ENCODE measurements around the gene TRAPPC5.

The TRAPPC5 gene

DNA sequence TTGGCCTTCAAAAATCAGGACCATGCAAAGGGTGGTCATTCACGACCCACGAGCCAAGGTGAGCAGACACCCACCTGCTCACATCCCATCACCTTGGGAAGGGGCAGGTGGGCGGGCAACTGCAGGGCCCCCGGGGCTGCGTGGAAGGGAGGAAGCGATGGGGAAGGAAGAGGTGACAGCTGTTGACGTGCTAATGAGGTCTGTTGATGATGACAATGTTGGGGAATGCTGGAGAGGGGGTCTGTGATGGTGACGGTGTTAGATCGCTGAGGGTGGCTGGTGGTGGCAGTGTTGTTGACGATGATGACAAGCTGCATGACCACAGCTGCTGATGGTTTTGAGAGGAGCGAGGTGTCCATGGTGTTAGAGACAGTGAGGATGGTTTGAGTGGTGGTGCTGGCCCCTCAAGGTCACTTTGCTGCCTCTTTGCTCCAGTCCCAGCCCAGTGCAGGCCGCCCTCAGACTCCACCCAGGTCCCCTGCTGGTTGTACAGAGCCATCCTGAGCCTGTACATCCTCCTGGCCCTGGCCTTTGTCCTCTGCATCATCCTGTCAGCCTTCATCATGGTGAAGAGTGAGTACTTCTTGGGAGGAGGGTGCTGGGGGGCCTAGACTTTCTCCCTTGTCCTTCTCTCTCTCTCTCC, 2.8 kb upstream of the TRAPPC5 start:
- no peak for DNase-seq

GRCh38 chr19:7678971-7679751, 1.5 kb upstream of the TRAPPC5 start:
- peak; percentile 73 for DNase-seq

DNA sequence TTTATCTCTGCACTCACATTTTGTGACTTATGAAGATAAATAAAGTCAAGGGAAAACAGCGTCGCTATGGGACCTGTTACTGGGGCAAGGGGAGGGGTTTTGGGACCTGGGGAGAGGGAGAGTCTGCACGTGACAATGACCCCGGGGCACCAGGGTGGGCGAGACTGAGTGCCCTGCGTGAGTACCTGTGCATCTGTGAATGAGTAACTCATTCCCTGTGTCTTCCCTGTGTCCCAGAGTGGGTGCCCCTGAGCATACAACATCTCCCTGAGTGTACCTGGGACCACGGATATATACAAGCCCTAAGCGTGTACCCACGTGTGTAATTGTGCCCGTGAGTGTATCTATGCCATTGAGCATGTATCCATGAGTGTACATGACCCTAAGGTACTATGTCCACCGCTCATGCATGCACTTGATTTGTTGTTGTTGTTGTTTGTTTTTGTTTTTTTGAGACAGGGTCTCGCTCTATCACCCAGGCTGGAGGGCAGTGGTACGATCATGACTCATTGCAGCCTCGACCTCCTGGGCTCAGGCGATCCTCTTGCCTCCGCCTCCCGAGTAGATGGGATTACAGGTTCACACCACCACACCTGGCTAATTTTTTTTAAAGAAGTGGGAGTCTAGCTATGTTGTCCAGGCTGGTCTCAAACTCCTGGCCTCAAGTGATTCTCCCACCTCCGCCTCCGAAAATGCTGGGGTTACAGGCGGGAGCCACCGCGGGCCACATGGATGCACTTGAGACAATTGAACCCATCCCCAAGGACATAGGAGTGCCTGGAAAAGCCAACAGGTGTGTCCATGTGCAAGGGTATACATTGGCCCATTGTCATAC, 645 bp upstream of the TRAPPC5 start:
- DNase-seq = no peak

GRCh38 chr19:7681340-7682174, 924 bp downstream of the TRAPPC5 start:
- peak; percentile 74 for DNase-seq

GRCh38 chr19:7682175-7682855, 1.7 kb downstream of the TRAPPC5 start:
- DNase-seq = no peak

DNA sequence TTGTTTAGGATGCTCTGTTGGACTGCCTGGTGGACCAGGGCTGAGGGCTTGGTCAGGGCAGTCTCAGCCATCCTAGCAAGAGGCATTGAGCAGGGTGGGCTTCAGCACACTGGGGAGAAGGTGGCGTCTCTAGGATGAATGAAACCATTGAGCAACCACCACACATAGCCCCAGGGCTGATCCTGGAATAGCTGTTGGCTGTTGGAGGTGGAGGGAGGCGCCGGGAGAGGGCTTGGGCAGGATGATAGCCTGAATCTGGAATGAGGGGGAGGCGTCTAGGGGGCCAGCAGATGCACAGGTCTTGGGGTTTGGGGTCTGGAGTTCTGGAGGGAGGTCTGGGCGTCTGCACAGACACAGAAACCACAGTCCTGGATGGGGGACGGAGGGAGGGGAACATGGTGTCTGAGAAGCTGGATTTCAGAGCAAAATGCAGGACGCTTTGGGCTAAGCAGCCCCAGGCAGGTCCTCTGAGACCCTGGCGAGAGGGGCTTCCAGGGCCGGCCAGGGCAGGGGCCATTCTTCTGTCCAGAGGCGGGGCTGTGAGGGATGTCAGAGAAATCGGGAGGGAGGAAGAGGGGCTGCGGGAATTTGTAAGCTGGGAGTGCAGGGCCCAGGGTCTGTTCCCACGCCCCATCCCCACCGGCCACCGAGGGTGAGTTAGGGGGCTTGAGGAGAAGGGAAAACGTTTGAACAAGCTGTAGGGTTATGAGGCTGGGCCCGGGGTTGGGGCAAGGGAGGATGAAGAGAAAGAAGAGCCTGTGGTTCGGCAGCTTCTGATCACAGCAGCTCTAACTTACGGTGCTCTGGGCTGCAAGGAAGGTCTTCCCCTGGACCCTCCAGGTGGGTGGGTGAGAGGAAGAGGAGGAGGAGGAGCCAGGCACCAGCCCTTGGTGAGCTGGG, 5.2 kb downstream of the TRAPPC5 start:
- DNase-seq = no peak

- DNase-seq = no peak
Observed at GRCh38 chr19:7687177-7687576, 6.5 kb downstream of the TRAPPC5 start.

DNA sequence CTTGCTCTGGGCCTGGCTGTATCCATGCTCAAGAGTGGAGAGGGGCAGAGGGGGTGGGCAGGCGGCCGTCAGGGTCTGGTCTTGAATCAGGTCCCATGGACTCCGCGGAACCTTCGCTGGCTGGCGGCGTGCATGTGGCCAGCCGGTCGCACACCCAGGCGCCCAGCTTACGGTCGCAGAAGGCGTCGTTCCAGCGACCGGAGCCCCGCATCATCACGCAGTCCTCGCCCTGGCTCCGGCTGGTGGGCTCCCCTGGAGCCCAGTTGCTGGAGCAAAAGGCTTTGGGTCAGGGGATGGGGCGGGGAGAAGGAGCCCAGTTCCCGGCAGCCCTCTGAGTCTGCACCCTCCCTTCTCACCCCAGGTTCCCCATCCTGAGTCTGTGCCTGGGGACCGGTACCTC, 8.5 kb downstream of the TRAPPC5 start:
- DNase-seq = no peak

DNA sequence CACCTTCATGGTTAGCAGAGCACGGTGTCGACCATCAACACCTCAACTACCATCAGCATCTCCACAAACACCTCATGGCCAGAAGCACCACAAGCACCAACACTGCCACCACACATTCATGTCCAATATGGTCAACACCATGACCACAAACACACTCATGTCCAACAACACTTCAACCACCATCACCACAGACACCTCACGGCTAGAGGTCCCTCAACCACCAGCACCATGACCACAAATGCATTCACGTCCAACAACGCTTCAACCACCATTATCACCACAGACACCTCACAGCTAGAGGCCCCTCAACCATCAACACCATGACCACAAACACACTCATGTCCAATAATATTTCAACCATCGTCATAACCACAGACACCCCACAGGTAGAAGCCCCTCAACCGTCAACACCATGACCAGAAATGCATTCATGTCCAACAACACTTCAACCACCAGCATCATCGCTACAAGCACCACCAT, 10.2 kb downstream of the TRAPPC5 start:
- DNase-seq = no peak

DNA sequence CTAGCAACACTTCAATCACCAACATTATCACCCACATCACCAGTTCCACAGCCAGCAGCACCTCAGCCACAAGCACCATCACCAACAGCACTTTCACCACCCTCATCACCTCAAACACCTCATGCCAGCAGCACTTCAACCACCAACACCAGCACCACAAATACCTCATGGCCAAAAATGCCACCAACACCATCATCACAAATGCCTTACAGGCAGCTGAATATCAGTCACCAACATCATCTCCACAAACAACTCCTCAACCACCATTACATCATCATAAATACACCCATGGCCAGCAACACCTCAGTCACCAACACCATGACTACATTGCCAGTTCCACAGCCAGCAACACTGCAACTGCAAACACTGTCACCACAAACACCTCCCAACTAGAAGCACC, 10.9 kb downstream of the TRAPPC5 start:
- DNase-seq = no peak

GRCh38 chr19:7692417-7693088, 11.9 kb downstream of the TRAPPC5 start:
- DNase-seq = no peak

DNA sequence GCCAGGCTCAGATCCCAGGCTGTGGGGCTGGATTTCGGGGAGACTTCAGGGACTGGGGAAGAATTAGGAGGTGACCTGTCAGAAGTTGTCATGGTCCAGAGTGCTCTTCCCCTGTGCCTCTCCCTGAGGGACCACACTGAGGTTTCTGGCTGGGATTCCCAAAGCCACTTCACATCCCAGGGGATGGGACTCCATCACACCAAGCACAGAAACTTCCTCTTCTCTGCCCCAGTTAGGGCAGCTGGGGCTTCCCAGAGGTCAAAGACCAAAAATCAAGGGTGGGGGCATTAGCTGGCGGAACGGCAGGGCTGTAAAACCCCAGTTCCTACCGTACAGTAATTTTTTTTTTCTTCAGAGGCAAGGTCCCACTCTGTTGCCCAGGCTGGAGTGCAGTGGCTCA, 13.9 kb downstream of the TRAPPC5 start:
- DNase-seq = no peak

- no peak for DNase-seq
Observed at GRCh38 chr19:7697721-7698287, 17.2 kb downstream of the TRAPPC5 start.

DNA sequence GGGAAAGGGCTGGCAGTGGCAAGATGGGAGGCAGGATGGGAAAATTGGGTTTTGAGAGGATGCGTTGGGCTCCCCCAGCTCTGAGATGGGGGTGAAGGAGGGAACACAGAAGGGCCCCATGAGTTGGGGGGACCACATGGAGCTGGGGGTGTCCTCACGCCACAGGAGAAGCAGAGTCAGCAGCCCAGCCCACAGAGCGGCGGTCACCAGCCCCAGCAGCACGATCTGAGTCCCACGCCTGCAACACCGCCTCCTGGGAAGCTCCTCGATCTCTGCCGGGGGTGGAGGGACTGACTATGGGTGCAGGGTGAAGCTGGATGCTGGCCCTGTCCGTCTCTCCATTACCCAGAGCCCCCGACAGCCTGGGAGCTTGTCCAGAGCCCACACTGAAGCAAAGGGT, 17.9 kb downstream of the TRAPPC5 start:
- peak; percentile 35 for DNase-seq

DNA sequence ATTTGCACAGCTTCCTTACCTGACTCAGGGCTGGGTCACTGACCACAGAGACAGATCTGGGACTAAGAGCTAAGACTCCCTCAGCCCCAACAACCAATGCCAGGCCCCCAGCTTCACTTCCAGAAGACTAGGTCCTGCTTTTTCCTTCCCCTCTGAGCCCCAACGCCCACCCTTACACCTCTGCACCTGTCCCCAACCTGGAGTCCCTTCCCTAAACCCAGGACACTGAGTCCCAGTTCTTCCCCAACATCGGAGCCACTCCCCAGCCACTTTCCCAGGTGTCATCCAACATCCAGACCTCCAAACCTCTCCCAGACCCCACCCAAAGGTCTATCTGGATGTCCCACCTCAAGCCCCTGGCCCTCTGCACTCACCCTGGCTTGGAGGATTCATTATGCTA, 18.4 kb downstream of the TRAPPC5 start:
- DNase-seq = no peak

DNA sequence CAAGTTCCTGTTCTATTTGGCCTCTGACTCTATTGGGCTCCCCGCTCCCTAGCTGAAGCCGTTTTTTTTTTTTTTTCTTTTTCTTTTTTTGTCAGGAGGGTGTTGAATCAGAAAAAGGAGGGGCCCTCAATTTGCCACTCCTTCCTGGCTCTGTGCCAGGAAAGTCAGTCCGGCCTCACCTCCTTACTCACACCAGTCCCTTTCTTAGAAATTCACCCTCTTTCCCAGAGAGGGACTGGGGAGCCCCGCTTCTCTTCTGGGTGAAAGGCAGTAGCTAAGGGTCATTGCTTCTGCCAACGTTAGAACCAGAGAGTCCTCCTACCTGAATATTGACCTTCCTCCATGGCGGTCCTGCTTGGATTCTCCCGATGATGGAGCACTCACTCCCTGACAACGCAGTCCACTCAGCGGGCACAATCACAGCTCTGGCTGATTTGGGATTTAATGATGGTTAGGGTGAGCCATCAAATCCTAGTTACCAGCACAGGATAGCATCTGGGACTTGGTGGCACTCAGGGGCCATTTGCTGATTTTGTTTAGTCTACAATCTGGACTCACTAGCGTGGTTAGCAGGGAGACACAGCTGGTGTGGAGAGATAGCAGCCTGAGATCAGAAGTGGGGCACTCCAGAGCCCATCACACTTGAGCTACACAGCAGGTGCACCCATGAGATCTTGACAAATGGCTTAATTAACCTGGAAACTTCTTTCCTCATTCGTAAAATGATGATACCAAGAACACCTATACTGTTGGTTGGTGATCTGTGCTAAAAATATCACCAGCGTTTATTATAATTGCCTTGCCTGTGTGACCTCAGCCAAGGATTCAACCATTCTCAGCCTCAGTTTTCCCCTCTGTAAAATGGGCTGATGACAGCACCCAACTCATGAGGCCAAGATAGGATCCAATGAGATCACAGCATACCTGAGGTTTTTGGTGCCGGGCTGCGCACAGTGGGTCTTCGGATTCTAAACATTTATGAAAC, 19.1 kb downstream of the TRAPPC5 start:
- DNase-seq = peak; percentile 82

- no peak for DNase-seq
Observed at GRCh38 chr19:7701049-7701653, 20.5 kb downstream of the TRAPPC5 start.
